Measurements from ENCODE around the gene FOCAD.
A peak's percentile ranks its signal among the peaks of the same experiment; 100 is the strongest.

Gene FOCAD

DNA sequence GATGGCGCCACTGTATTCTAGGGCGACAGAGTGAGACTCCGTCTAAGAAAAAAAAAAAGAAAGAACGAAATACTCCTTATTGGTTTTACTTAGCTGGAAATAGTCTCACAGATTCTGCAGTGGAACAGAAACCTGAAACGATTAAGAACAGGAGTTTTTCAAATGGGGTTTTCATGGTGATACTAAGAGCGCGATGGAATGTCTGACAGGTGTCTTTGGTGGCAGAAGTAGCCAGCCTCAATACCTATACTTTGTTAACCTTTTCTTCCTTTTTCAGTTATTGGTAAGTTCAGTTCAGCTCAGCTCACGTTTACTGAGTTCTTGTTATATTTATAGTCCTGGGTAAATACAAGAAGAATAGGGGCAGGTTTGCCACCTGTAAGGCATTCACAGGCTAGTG, 123.9 kb downstream of the FOCAD start:
- no peak for DNase-seq

GRCh38 chr9:20811872-20812271, 127.8 kb downstream of the FOCAD start:
- no peak for DNase-seq

GRCh38 chr9:20815923-20816703, 132.1 kb downstream of the FOCAD start:
- DNase-seq, result no peak

DNA sequence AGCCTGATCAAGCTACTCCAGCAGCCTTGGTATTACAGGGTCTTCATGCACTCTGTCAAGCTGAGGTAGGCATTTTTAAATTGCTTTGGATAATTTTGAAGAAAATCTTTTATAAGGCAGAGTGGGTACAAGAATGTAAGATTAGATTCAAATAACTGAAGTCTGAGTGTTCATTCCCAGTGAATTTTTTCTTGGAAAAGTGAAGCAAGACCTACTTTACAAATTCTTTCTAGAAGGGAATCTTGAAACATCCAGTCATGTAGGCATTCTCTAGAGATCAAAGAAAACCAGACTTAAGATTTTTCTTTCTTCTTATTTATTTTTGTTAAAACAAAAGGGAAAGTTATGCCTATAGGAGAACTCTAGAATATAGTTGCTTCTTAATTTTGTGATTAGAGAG, 139.0 kb downstream of the FOCAD start:
- no peak for DNase-seq

- no peak for DNase-seq
Measured at GRCh38 chr9:20831028-20831427, 147.0 kb downstream of the FOCAD start.

- no peak for DNase-seq
Measured at GRCh38 chr9:20832775-20833174, 148.7 kb downstream of the FOCAD start.

DNA sequence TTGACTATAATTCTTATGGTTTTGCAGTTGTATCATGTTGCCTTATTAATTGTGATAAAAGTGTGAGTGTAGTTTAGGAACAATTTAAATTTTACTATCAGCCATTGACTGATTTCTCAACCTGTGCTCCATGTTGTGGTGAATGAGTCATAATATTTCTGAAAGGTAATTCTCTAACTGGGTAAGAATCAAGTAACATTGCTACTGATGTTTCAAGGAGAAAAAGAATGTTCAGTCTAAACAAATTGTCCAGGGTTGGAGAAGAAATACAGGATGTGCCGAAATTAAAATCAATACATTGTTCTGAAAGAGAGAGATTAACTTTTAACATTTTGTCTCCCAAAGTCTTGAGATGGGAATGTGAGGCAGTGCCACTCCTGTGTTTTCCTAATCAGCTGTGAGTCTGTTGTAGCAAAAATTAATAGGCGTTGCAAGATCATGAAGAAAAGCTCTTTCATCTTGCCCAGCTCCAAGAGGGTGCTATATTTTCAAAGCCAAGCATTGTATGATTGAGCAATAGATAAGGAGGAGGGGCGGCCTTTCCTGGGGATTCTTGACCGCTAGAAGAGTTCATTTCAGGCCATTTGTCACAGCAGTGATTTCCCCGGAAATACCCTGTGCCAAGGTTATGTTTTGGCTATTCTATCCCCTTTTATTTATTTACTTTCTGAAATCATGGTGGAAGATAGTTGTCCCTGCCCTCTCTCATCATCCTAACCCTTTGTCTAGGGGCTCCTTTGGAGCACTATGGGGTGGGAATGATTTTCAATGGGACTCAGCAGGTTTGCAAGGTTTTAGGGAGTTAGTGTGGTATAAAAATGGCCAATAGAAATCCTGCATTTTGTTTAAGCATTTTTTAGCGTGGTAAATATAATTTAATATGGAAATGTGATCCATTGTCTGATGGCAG, 151.6 kb downstream of the FOCAD start:
- no peak for DNase-seq

GRCh38 chr9:20837166-20837565, 153.1 kb downstream of the FOCAD start:
- DNase-seq, result no peak

DNA sequence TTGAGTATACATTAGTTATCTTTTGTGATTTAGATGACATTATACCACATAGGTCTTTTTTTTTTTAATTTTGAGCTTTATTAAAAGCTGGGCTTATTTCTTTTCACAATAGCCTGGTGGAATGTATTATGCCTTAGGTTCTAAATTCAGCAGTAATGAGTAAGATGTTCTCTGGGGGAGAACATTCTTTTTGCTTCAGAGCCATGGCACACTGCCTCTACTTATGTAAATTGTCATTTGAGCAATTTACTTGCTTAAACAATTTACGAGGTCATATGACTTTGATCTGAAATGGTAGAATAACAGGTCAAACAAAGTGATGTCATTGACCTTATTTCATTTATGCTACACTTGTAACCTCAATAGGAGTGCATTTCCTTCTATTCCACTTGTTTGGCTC, 154.2 kb downstream of the FOCAD start:
- DNase-seq, result no peak

GRCh38 chr9:20844916-20845315, 160.9 kb downstream of the FOCAD start:
- no peak for DNase-seq

GRCh38 chr9:20848490-20848889, 164.4 kb downstream of the FOCAD start:
- DNase-seq, result no peak

- DNase-seq, result no peak
Measured at GRCh38 chr9:20853866-20854265, 169.8 kb downstream of the FOCAD start.

DNA sequence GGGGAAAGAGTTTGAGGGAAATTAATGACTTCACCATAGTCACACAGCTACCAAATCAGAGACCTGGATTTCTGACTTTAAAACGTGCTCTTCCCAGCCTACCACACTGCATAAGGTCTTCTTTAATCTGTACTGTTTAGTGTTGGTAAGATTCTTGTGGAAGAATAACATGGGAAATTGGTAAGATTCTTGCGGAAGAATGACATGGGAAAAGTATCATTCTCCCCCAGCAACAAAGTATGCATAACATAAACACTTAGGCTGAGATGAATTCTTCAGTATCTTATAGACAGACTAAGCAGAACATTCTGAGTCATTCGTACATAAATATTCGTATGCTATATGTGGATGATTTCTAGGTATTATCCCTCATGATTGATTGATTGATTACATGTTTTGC, 170.4 kb downstream of the FOCAD start:
- no peak for DNase-seq

GRCh38 chr9:20863945-20864344, 179.9 kb downstream of the FOCAD start:
- DNase-seq, result no peak

- DNase-seq, result no peak
Measured at GRCh38 chr9:20865347-20865746, 181.3 kb downstream of the FOCAD start.

GRCh38 chr9:20870115-20870514, 186.1 kb downstream of the FOCAD start:
- DNase-seq, result no peak

DNA sequence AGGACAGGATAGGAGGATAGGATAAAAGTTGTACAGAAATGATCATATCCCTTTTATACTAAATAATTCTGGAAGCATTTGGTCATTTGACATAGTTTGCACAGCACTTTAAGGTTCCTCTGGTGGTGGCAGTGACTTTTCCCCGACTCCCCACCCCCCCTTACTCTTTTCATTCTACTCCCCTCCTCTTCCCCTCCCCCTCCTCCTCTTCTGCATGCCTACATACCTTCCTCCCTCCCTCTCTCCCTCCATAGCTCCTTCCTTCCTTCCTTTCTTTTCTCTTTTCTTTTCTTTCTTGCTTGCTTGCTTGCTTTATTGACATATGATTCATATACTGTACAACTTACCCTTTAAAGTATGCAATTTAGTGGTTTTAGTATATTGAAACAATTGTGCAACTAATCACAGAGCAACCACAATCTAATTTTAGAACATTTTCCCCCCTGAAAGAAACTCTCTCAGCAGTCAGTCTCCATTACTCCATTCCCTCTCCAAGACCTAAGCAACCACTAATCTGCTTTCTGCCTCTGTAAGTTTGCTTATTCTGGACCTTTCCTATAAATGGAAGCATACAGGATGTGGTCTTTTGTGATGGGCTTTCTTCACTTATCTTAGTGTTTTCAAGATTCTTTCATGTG, 188.4 kb downstream of the FOCAD start:
- no peak for DNase-seq

DNA sequence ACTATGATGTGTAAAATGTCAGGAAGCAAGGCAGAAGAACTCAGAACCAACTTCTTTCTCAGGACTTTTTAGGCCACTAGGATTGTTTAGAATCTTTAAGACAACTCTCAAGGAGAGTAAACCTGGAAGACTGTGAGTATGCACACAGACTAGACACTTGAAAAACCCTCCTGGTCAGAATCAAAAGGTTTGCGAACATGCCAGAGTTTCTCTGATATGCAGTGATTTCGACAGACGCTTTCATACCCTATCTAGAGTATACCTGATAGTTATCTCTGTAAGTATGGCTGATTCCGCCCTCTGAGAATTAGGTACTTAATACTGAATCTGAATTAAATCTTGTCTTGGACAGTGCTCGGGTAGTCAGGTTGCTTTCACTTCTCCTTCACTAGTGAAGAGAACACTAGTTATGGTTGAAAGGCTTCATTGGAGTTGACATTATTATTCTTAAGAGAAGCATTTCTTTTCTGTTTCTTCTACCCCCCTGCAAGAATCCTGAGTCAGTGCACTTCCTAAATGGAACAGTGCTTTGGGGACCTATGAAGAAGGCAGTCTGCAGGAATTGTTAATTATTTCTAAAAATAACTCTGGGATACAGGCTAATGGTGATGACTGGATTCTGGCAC, 189.3 kb downstream of the FOCAD start:
- DNase-seq, result no peak

DNA sequence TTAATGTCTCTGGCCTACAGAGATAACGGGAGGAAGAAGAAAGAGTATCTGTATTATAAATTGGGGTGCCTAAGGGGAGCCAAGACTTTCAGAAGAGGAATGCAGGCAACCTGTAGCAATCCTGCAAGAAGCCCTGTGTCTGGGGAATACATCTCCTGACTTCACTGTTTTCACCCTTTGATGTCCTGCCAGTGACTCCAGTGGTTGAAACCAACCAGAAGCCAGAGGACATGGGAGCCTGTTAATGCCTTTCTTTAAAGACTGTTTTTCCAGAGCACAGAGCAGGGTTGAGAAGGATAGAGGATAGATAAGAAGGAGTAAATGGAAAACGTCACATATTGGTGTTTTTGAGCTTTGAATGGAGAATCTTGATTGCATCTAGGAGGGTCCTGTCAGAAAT, 196.2 kb downstream of the FOCAD start:
- no peak for DNase-seq

DNA sequence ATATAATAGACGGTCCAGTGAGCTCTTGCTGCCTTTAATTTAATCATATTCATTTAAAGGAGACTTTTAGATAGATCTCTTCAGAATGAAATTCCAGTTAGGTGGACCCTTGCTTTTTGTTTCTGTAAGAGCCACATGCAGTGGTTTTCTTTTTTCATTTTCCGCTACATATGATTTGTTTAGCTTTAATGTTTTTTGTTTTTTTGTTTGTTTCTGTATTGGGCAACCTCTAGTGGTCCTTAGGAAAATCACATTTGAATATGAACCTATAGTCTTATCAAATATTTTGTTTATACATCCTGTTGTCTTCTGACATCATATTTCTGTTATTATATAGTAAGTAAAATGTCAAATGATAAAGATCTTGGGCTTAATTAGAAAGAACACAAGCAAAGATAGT, 196.6 kb downstream of the FOCAD start:
- DNase-seq, result no peak

GRCh38 chr9:20884985-20885593, 201.0 kb downstream of the FOCAD start:
- peak; percentile 63 for DNase-seq

- no peak for DNase-seq
Measured at GRCh38 chr9:20898885-20899554, 215.0 kb downstream of the FOCAD start.
